Stimulated activated CD8-positive, alpha-beta memory T cell treated with anti-CD3 and anti-CD28 coated beads, Interleukin-7, amount 100 ng/mL, for 24 hours (primary cell): ENCODE data around the gene TMEM200A.
"Not testable (repeated sequence)": the region's sequence is repeated elsewhere in the genome, so short reads cannot be mapped to it uniquely, and the experiment has no call there.

Experiments
- DNase-seq: peaks from one replicate; pipeline ENCODE4 v3.0.0-alpha.2; 2020; ENCODE audit warnings: low read depth

The TMEM200A gene

GRCh38 chr6:130365166-130366106 lies at the start of gene TMEM200A:
TMEM200A (plus strand) TSS chr6:130366017; CDS start chr6:130440423, 74,406 bp downstream.
- peak; percentile 25 for DNase-seq

GRCh38 chr6:130320908-130321307 lies 44.9 kb upstream of the TMEM200A start:
- DNase-seq, result no peak

- no peak for DNase-seq
Measured at GRCh38 chr6:130322673-130323268, 43.0 kb upstream of the TMEM200A start.

- DNase-seq, result no peak
Measured at GRCh38 chr6:130324657-130325056, 41.2 kb upstream of the TMEM200A start.

GRCh38 chr6:130326496-130326895 lies 39.3 kb upstream of the TMEM200A start:
- no peak for DNase-seq

- DNase-seq, result no peak
Measured at GRCh38 chr6:130337534-130337933, 28.3 kb upstream of the TMEM200A start.

GRCh38 chr6:130346324-130346723 lies 19.5 kb upstream of the TMEM200A start:
- not testable (repeated sequence) for DNase-seq

- no peak for DNase-seq
Measured at GRCh38 chr6:130354322-130354721, 11.5 kb upstream of the TMEM200A start.

- DNase-seq, result no peak
Measured at GRCh38 chr6:130355572-130355971, 10.2 kb upstream of the TMEM200A start.

GRCh38 chr6:130357436-130357835 lies 8.4 kb upstream of the TMEM200A start:
- DNase-seq, result no peak

- DNase-seq, result no peak
Measured at GRCh38 chr6:130359736-130360135, 6.1 kb upstream of the TMEM200A start.

GRCh38 chr6:130362128-130362527 lies 3.7 kb upstream of the TMEM200A start:
- DNase-seq, result no peak

GRCh38 chr6:130364224-130364780 lies 1.5 kb upstream of the TMEM200A start:
- no peak for DNase-seq

- DNase-seq, result peak; percentile 15
Measured at GRCh38 chr6:130366107-130367005, 539 bp downstream of the TMEM200A start.

GRCh38 chr6:130367767-130368166 lies 1.9 kb downstream of the TMEM200A start:
- no peak for DNase-seq

GRCh38 chr6:130368576-130368975 lies 2.8 kb downstream of the TMEM200A start:
- DNase-seq, result no peak

GRCh38 chr6:130369831-130370230 lies 4.0 kb downstream of the TMEM200A start:
- no peak for DNase-seq

GRCh38 chr6:130371921-130372420 lies 6.2 kb downstream of the TMEM200A start:
- no peak for DNase-seq

GRCh38 chr6:130372786-130373185 lies 7.0 kb downstream of the TMEM200A start:
- no peak for DNase-seq

GRCh38 chr6:130373992-130374391 lies 8.2 kb downstream of the TMEM200A start:
- no peak for DNase-seq

GRCh38 chr6:130376936-130377335 lies 11.1 kb downstream of the TMEM200A start:
- DNase-seq, result no peak

GRCh38 chr6:130377371-130377770 lies 11.6 kb downstream of the TMEM200A start:
- no peak for DNase-seq
